OCI-LY3 (cell line): ENCODE data around the gene LAMA3.

ENCODE experiments used
- H2AFZ ChIP-seq: fragments of 200-600, 300-600 bp; shearing (Covaris generic); 2 replicates; pipeline ENCODE4 v1.6.0; 2014; ENCODE audit warnings: antibody characterized with exemption, low read depth, low read length
- H3K27ac ChIP-seq: fragments of 200-600, 300-600 bp; sonication (generic); 2 replicates; pipeline ENCODE4 v1.5.1; 2014; ENCODE audit warnings: mild to moderate bottlenecking, low read length, moderate library complexity, mixed read lengths
- H3K27me3 ChIP-seq: fragments of 200-600, 300-600 bp; sonication (generic); 2 replicates; pipeline ENCODE4 v1.6.1; 2014; ENCODE audit warnings: low read depth, low read length, mixed read lengths
- H3K36me3 ChIP-seq: fragments of 200-600, 300-600 bp; sonication (generic); replicated peaks from 2 replicates; pipeline ENCODE3; 2014; ENCODE audit warnings: low read depth, low read length, mixed read lengths
- H3K4me1 ChIP-seq: fragments of 300-600, 200-600 bp; sonication (generic); 2 replicates; pipeline ENCODE4 v1.6.1; 2014; ENCODE audit warnings: low read length, mixed read lengths
- H3K4me2 ChIP-seq: fragments of 200-600, 300-600 bp; sonication (generic); 2 replicates; pipeline ENCODE4 v1.6.1; 2014; ENCODE audit warnings: low read length, mixed read lengths
- H3K4me3 ChIP-seq: fragments of 300-600, 200-600 bp; sonication (generic); 2 replicates; pipeline ENCODE4 v1.5.1; 2014; ENCODE audit warnings: antibody characterized with exemption, mild to moderate bottlenecking, low read length, moderate library complexity
- H3K79me2 ChIP-seq: fragments of 300-600, 200-600 bp; shearing (Covaris generic); 2 replicates; pipeline ENCODE4 v1.6.1; 2014; ENCODE audit warnings: mild to moderate bottlenecking, low read length, mixed read lengths
- H3K9ac ChIP-seq: fragments of 300-600, 200-600 bp; shearing (Covaris generic); 2 replicates; pipeline ENCODE4 v1.6.0; 2014; ENCODE audit warnings: mild to moderate bottlenecking, low read length, moderate library complexity
- H3K9me3 ChIP-seq: fragments of 200-600, 300-600 bp; shearing (Covaris generic); 2 replicates; pipeline ENCODE4 v1.6.1; 2014; ENCODE audit warnings: low read length, mixed read lengths; ENCODE audit not compliant: insufficient read depth
- H4K20me1 ChIP-seq: fragments of 200-600, 300-600 bp; sonication (generic); 2 replicates; pipeline ENCODE4 v1.6.1; 2016; ENCODE audit warnings: low read length, mixed read lengths; ENCODE audit not compliant: insufficient read depth
- EZH2phosphoT487 ChIP-seq: fragments of 200-600 bp; shearing (Covaris generic); IDR thresholded peaks from 2 replicates; pipeline ENCODE4 v1.6.1; 2018; ENCODE audit warnings: antibody characterized with exemption, mixed run types, low read depth
- TF ChIP-seq, protein P1 (sequence below): fragments of 200-600, 300-600 bp; sonication (generic); IDR thresholded peaks from 2 replicates; pipeline ENCODE4 v1.5.1; 2014; ENCODE audit warnings: antibody characterized with exemption, low read length, low read depth

Gene LAMA3

DNA sequence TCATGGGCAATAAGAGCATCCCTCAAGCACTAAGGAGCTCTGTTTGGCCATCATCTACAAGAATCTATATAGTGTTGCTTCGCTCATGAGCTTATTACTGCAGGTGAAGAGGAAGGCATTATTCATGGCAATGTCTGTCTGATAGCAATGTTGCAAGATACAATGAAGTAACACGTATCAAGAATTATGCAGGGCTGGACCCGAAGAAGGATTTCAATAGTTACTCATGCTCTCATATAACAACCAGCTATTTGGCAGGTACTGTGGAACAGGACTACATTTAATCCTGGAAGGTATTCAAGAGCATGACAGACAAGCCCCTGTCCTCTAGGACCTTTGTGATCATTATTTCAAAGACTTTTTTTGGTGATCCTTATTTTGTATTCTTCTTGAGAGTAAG is 109.6 kb downstream of the LAMA3 start:
- Histone ChIP-seq H3K9me3 (no peaks in the 10 kb centered on the region), H3K27me3 (no peaks in the 10 kb centered on the region), H3K36me3 (no peaks in the 10 kb centered on the region), H2AFZ (no peak overlapping the region), H3K4me3 (no peak overlapping the region), H4K20me1 (no peaks in the 10 kb centered on the region), H3K4me1 (no peaks in the 10 kb centered on the region), H3K79me2 (no peaks in the 10 kb centered on the region), H3K27ac (no peak overlapping the region), H3K9ac (no peak overlapping the region), H3K4me2 (no peak overlapping the region)
- TF ChIP-seq EZH2phosphoT487, result no peak
- TF ChIP-seq, protein P1, sequence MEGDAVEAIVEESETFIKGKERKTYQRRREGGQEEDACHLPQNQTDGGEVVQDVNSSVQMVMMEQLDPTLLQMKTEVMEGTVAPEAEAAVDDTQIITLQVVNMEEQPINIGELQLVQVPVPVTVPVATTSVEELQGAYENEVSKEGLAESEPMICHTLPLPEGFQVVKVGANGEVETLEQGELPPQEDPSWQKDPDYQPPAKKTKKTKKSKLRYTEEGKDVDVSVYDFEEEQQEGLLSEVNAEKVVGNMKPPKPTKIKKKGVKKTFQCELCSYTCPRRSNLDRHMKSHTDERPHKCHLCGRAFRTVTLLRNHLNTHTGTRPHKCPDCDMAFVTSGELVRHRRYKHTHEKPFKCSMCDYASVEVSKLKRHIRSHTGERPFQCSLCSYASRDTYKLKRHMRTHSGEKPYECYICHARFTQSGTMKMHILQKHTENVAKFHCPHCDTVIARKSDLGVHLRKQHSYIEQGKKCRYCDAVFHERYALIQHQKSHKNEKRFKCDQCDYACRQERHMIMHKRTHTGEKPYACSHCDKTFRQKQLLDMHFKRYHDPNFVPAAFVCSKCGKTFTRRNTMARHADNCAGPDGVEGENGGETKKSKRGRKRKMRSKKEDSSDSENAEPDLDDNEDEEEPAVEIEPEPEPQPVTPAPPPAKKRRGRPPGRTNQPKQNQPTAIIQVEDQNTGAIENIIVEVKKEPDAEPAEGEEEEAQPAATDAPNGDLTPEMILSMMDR, result no peak

DNA sequence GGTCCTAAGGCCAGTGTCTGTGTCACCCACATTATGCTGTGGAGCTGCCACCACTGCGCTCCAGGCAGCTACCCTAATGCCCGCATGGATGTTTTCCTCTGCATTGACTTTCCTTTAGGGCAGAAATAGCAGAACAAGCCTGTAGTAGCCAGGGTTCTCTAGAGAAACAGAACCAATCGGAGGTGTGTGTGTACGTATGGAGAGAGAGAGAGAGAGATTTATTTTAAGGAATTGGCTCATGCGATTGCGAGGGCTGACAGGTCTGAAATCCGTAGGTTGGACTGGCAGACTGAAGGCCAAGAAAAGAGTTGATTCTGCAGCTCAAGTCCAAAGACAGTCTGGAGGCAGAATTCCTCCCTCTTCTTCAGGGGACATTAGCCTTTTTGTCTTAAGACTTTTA is 110.3 kb downstream of the LAMA3 start:
- H3K9me3 ChIP-seq, result no peaks in the 10 kb centered on the region
- no peak overlapping the region for H3K4me2 ChIP-seq
- no peak overlapping the region for H3K27ac ChIP-seq
- no peaks in the 10 kb centered on the region for H3K79me2 ChIP-seq
- H4K20me1 ChIP-seq, result no peaks in the 10 kb centered on the region
- no peak overlapping the region for H2AFZ ChIP-seq
- no peak for TF ChIP-seq EZH2phosphoT487
- TF ChIP-seq, protein P1, result no peak
- no peak overlapping the region for H3K4me3 ChIP-seq
- no peaks in the 10 kb centered on the region for H3K27me3 ChIP-seq
- no peak overlapping the region for H3K9ac ChIP-seq
- no peaks in the 10 kb centered on the region for H3K36me3 ChIP-seq
- no peaks in the 10 kb centered on the region for H3K4me1 ChIP-seq

DNA sequence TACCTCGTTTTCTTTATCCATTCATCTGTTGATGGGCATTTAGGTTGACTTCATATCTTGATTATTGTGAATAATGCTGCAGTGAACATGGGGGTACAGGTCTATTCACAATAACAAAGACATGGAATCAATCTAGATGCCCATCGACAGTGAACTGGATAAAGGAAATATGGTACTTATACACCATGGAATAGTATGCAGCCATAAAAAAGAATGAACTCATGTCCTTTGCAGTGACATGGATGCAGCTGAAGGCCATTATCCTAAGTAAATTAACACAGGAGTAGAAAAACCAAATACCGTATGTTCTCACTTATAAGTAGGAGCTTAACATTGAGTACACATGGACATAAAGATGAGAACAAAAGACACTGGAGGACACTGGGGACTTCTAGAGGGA is 111.6 kb downstream of the LAMA3 start:
- H2AFZ ChIP-seq, result no peak overlapping the region
- no peak overlapping the region for H3K9ac ChIP-seq
- no peaks in the 10 kb centered on the region for H3K36me3 ChIP-seq
- no peak overlapping the region for H3K27ac ChIP-seq
- H3K27me3 ChIP-seq, result no peaks in the 10 kb centered on the region
- H3K4me3 ChIP-seq, result no peak overlapping the region
- H4K20me1 ChIP-seq, result no peaks in the 10 kb centered on the region
- H3K4me1 ChIP-seq, result no peaks in the 10 kb centered on the region
- no peaks in the 10 kb centered on the region for H3K9me3 ChIP-seq
- no peak overlapping the region for H3K4me2 ChIP-seq
- TF ChIP-seq EZH2phosphoT487, result no peak
- TF ChIP-seq, protein P1, result no peak
- H3K79me2 ChIP-seq, result no peaks in the 10 kb centered on the region

DNA sequence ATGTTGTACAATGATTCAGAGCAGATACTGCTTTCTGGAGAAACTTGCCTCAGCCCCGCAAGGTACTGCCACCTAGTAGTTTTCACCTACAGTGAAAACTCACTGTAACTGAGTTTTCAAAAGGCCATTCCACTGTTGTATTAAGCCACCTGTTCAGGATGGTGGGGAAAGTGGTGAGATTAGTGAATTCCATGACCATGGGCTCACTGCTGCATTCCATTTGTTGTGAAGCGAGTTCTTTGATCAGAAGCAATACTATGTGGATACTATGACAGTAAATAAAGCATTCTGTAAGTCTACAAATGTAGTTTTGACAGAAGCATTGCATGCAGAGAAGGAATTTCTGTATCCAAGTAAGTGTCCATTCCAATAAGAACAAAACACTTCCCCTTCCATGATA is 113.6 kb downstream of the LAMA3 start:
- Histone ChIP-seq H2AFZ (no peak overlapping the region), H3K27me3 (no peaks in the 10 kb centered on the region), H3K27ac (no peak overlapping the region), H3K4me2 (no peak overlapping the region), H4K20me1 (no peaks in the 10 kb centered on the region), H3K79me2 (no peaks in the 10 kb centered on the region), H3K4me1 (no peaks in the 10 kb centered on the region), H3K9me3 (no peaks in the 10 kb centered on the region), H3K9ac (no peak overlapping the region), H3K36me3 (no peaks in the 10 kb centered on the region), H3K4me3 (no peak overlapping the region)
- TF ChIP-seq EZH2phosphoT487, result no peak
- TF ChIP-seq, protein P1, result no peak
